HepG2 (cell line): ENCODE measurements around the gene PRM2. TPM values are rescaled to one million over a fixed set of nuclear protein-coding genes. Genes with fewer than 3 reads are reported as not detected.

Experiments used
- CEBPB ChIP-seq: IDR thresholded peaks from 2 replicates; pipeline ENCODE4 v1.6.1; 2011; ENCODE audit warnings: low read depth, low read length, improper control_type of control experiment, borderline replicate concordance
- JUND ChIP-seq: sonication (generic); formaldehyde crosslinking; IDR thresholded peaks from 2 replicates; pipeline ENCODE4 v1.8.0; 2022; ENCODE audit warnings: mild to moderate bottlenecking, missing genetic modification reagents
- NR2F6 ChIP-seq, 2 experiments: IDR thresholded peaks; 2 replicates each; pipeline ENCODE4 v1.6.1; 2016; ENCODE audit warnings: antibody characterized with exemption in 1 of 2, mild to moderate bottlenecking in 1 of 2
- SIN3A ChIP-seq: IDR thresholded peaks from 2 replicates; pipeline ENCODE4 v1.6.1; 2011; ENCODE audit warnings: low read depth, mild to moderate bottlenecking, control low read depth, low read length, borderline replicate concordance
- ZFP37 ChIP-seq: sonication (generic); formaldehyde crosslinking; IDR thresholded peaks from 2 replicates; pipeline ENCODE4 v1.4.0; 2020; ENCODE audit warnings: missing genetic modification reagents, borderline replicate concordance
- ZNF235 ChIP-seq: sonication (generic); formaldehyde crosslinking; IDR thresholded peaks from 2 replicates; pipeline ENCODE4 v1.8.1; 2023; ENCODE audit warnings: mild to moderate bottlenecking, missing genetic modification reagents, borderline replicate concordance
- ZNF30 ChIP-seq: sonication (generic); formaldehyde crosslinking; IDR thresholded peaks from 2 replicates; pipeline ENCODE4 v1.5.0; 2020; ENCODE audit warnings: mild to moderate bottlenecking, missing genetic modification reagents
- ZNF431 ChIP-seq: sonication (generic); formaldehyde crosslinking; IDR thresholded peaks from 2 replicates; pipeline ENCODE4 v1.9.0; 2022; ENCODE audit warnings: missing genetic modification reagents, low read depth, mild to moderate bottlenecking, borderline replicate concordance
- ZNF703 ChIP-seq: sonication (generic); formaldehyde crosslinking; IDR thresholded peaks from 2 replicates; pipeline ENCODE4 v1.5.1; 2020; ENCODE audit warnings: missing genetic modification reagents, mild to moderate bottlenecking, moderate library complexity, borderline replicate concordance
- polyA plus RNA-seq, 8 experiments: library from polyadenylated mRNA; depleted of rRNA in 3 of 8; stranded (reverse) in 7 of 8; unstranded in 1 of 8; fragments of >200 nt; fragmentation: Illumina TruSeq in 4 of 8; extraction: Trizol in 4 of 8; gene quantifications; 2 replicates each; pipeline versions ENCODE4 v1.2.1 to v1.2.3, GENCODE V29; 2011 to 2016; ENCODE audit warnings: low read depth in 4 of 8, missing spikeins in 1 of 8, mixed read lengths in 1 of 8; ENCODE audit not compliant: insufficient read depth in 1 of 8
- total RNA-seq, 5 experiments: library from RNA; depleted of rRNA; stranded (reverse); fragments of >200 nt; fragmentation: Illumina TruSeq; extraction: Trizol; gene quantifications; 2 replicates each; pipeline ENCODE4 v1.2.3, GENCODE V29; 2016; ENCODE audit warnings: low read depth in 1 of 5
- TF ChIP-seq, protein P1 (sequence below): sonication (generic); formaldehyde crosslinking; IDR thresholded peaks from 2 replicates; pipeline ENCODE4 v1.9.0; 2022; ENCODE audit warnings: low read depth, missing genetic modification reagents
- TF ChIP-seq, protein P2 (sequence below): sonication (generic); formaldehyde crosslinking; IDR thresholded peaks from 2 replicates; pipeline ENCODE4 v1.5.1; 2020; ENCODE audit warnings: mild to moderate bottlenecking, moderate library complexity, missing genetic modification reagents
- TF ChIP-seq, protein P3 (sequence below): sonication (generic); formaldehyde crosslinking; IDR thresholded peaks from 2 replicates; pipeline ENCODE4; 2020; ENCODE audit warnings: missing genetic modification reagents, mild to moderate bottlenecking, borderline replicate concordance
- TF ChIP-seq, protein P4 (sequence below): sonication (generic); formaldehyde crosslinking; IDR thresholded peaks from 2 replicates; pipeline ENCODE4 v1.5.0; 2020; ENCODE audit warnings: mild to moderate bottlenecking, missing genetic modification reagents, borderline replicate concordance

PRM2 gene
- total and polyA plus RNA-seq, 2 of the 13 experiments (the other 11 are each of a cell fraction or from before 2014, with no cell fraction given), result 0.54 TPM; not detected in 1

DNA sequence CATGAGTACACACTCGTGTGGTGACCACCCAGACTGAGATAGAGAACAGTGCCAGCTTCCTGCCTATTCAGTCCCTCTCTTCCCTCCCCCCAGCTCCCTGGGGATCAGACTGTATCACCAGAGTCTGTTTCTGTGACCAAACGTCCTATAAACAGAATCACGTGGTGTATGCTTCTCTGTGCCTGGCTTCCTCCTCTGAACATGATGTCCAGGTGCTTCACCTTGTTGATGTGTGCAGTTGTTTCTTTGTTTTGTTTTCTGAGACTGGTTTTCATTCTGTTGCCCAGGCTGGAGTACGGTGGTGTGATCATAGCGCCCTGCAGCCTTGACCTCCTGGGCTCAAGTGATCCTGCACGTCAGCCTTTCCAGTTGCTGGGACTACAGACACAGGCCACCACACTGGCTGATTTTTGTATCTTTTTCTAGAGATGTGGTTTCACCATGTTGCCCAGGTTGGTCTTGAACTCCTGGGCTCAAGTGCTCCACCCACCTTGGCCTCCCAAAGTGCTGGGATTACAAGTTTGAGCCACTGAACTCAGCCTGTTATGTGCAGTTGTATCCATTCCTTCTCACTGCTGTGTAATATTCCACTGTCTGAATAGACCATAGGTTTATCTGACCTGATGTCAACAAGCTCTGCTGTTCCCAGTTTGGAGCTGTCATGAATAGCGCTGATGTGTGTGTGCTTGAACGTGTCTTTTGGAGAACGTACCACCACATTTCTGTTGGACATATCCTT is 33.8 kb upstream of the PRM2 start (continued):
- TF ChIP-seq, protein P1, sequence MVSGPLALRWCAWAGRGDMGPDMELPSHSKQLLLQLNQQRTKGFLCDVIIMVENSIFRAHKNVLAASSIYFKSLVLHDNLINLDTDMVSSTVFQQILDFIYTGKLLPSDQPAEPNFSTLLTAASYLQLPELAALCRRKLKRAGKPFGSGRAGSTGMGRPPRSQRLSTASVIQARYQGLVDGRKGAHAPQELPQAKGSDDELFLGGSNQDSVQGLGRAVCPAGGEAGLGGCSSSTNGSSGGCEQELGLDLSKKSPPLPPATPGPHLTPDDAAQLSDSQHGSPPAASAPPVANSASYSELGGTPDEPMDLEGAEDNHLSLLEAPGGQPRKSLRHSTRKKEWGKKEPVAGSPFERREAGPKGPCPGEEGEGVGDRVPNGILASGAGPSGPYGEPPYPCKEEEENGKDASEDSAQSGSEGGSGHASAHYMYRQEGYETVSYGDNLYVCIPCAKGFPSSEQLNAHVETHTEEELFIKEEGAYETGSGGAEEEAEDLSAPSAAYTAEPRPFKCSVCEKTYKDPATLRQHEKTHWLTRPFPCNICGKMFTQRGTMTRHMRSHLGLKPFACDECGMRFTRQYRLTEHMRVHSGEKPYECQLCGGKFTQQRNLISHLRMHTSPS (CRISPR knock-in tag), result peak; percentile 13
- TF ChIP-seq SIN3A, result no peak
- TF ChIP-seq ZNF431 (CRISPR knock-in tag), result peak; percentile 100
- peak; percentile 13; the same call in 1 of the 2 replicates for TF ChIP-seq CEBPB
- peak; percentile 85 for TF ChIP-seq JUND (CRISPR knock-in tag)
- no peak for TF ChIP-seq ZNF235 (CRISPR knock-in tag)
- TF ChIP-seq, protein P2, sequence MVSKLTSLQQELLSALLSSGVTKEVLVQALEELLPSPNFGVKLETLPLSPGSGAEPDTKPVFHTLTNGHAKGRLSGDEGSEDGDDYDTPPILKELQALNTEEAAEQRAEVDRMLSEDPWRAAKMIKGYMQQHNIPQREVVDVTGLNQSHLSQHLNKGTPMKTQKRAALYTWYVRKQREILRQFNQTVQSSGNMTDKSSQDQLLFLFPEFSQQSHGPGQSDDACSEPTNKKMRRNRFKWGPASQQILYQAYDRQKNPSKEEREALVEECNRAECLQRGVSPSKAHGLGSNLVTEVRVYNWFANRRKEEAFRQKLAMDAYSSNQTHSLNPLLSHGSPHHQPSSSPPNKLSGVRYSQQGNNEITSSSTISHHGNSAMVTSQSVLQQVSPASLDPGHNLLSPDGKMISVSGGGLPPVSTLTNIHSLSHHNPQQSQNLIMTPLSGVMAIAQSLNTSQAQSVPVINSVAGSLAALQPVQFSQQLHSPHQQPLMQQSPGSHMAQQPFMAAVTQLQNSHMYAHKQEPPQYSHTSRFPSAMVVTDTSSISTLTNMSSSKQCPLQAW, result peak; percentile 98
- TF ChIP-seq ZFP37 (CRISPR knock-in tag), result peak; percentile 91
- peak; percentile 97 for TF ChIP-seq NR2F6 (IDR thresholded peaks at IDR 0.05)
- TF ChIP-seq NR2F6 (CRISPR knock-in tag; IDR thresholded peaks at IDR 0.05), result peak; percentile 99
- TF ChIP-seq, protein P3, sequence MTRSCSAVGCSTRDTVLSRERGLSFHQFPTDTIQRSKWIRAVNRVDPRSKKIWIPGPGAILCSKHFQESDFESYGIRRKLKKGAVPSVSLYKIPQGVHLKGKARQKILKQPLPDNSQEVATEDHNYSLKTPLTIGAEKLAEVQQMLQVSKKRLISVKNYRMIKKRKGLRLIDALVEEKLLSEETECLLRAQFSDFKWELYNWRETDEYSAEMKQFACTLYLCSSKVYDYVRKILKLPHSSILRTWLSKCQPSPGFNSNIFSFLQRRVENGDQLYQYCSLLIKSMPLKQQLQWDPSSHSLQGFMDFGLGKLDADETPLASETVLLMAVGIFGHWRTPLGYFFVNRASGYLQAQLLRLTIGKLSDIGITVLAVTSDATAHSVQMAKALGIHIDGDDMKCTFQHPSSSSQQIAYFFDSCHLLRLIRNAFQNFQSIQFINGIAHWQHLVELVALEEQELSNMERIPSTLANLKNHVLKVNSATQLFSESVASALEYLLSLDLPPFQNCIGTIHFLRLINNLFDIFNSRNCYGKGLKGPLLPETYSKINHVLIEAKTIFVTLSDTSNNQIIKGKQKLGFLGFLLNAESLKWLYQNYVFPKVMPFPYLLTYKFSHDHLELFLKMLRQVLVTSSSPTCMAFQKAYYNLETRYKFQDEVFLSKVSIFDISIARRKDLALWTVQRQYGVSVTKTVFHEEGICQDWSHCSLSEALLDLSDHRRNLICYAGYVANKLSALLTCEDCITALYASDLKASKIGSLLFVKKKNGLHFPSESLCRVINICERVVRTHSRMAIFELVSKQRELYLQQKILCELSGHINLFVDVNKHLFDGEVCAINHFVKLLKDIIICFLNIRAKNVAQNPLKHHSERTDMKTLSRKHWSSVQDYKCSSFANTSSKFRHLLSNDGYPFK (CRISPR knock-in tag), result no peak; the same call in 1 of the 2 replicates
- TF ChIP-seq, protein P4, sequence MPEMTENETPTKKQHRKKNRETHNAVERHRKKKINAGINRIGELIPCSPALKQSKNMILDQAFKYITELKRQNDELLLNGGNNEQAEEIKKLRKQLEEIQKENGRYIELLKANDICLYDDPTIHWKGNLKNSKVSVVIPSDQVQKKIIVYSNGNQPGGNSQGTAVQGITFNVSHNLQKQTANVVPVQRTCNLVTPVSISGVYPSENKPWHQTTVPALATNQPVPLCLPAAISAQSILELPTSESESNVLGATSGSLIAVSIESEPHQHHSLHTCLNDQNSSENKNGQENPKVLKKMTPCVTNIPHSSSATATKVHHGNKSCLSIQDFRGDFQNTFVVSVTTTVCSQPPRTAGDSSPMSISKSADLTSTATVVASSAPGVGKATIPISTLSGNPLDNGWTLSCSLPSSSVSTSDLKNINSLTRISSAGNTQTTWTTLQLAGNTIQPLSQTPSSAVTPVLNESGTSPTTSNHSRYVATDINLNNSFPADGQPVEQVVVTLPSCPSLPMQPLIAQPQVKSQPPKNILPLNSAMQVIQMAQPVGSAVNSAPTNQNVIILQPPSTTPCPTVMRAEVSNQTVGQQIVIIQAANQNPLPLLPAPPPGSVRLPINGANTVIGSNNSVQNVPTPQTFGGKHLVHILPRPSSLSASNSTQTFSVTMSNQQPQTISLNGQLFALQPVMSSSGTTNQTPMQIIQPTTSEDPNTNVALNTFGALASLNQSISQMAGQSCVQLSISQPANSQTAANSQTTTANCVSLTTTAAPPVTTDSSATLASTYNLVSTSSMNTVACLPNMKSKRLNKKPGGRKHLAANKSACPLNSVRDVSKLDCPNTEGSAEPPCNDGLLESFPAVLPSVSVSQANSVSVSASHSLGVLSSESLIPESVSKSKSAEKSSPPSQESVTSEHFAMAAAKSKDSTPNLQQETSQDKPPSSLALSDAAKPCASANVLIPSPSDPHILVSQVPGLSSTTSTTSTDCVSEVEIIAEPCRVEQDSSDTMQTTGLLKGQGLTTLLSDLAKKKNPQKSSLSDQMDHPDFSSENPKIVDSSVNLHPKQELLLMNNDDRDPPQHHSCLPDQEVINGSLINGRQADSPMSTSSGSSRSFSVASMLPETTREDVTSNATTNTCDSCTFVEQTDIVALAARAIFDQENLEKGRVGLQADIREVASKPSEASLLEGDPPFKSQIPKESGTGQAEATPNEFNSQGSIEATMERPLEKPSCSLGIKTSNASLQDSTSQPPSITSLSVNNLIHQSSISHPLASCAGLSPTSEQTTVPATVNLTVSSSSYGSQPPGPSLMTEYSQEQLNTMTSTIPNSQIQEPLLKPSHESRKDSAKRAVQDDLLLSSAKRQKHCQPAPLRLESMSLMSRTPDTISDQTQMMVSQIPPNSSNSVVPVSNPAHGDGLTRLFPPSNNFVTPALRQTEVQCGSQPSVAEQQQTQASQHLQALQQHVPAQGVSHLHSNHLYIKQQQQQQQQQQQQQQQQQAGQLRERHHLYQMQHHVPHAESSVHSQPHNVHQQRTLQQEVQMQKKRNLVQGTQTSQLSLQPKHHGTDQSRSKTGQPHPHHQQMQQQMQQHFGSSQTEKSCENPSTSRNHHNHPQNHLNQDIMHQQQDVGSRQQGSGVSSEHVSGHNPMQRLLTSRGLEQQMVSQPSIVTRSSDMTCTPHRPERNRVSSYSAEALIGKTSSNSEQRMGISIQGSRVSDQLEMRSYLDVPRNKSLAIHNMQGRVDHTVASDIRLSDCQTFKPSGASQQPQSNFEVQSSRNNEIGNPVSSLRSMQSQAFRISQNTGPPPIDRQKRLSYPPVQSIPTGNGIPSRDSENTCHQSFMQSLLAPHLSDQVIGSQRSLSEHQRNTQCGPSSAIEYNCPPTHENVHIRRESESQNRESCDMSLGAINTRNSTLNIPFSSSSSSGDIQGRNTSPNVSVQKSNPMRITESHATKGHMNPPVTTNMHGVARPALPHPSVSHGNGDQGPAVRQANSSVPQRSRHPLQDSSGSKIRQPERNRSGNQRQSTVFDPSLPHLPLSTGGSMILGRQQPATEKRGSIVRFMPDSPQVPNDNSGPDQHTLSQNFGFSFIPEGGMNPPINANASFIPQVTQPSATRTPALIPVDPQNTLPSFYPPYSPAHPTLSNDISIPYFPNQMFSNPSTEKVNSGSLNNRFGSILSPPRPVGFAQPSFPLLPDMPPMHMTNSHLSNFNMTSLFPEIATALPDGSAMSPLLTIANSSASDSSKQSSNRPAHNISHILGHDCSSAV, result peak; percentile 94; the same call in 1 of the 2 replicates
- no peak; the same call in 1 of the 2 replicates for TF ChIP-seq ZNF703 (CRISPR knock-in tag)
- no peak for TF ChIP-seq ZNF30
